Measurements from ENCODE around the gene RPS24. TPM values are rescaled to one million over a fixed set of nuclear protein-coding genes. Genes with fewer than 3 reads are reported as not detected.

The RPS24 gene
- total and polyA plus RNA-seq, 9 of the 15 experiments (the other 6 are each of a cell fraction or from before 2014, with no cell fraction given) = 1,947 to 7,307 (median 5,944) TPM

DNA sequence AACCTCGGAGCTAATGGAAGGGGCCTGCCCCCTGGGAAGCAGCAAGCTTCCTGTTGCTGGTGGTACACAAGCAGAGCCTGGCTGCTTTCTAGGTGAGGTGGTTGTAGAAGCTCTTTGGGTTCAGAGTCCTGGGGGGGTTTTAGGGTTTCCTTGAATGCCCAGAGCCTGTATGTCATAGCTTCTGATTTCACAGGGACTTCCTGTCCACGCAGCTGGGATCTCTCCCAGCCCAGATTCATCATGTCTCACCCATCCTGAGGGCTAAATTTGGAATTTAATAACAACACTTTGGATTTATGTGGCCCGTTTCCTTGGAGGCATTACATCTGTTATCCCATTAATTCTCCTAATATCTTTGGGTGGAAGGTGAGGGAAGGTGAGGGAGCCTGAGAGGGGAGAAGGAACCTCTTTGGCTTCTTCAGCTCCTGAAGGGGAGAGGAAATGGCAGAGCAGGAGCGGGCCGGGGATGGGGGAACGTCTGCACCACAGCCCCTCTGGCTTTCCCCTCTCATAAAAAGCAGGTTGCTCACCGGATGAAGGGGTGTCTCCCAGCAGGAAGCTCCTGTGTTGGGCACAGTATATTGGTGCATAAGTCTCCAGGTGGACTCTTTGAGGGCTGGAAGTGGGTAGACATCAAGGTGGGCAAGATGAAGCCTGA is 19.7 kb downstream of the RPS24 start:
- DNase-seq (ENCODE audit: extremely low read depth in 1 of 4, low spot score in 3 of 4) (no peak), ATAC-seq (no peak), FAIRE-seq (no peak)
- Histone ChIP-seq H2AFZ (ENCODE audit: low read depth, low read length) (no peak overlapping the region), H3K27ac (ENCODE audit: extremely low read depth, low read depth, low read length) (no peak overlapping the region), H3K9me3 (replicated peaks; ENCODE audit: control insufficient read depth, insufficient read depth, low read depth, low read length) (no peaks in the 10 kb centered on the region), H4K20me1 (replicated peaks; ENCODE audit: control insufficient read depth, insufficient read depth, low read length) (peaks cover 3% of the 10 kb centered on the region; the same call in 1 of the 2 replicates), H3K9me1 (ENCODE audit: control insufficient read depth, insufficient read depth, low read length) (no peaks in the 10 kb centered on the region), H3K79me2 (ENCODE audit: control insufficient read depth, insufficient read depth, low read length) (no peaks in the 10 kb centered on the region), H3K4me2 (ENCODE audit: insufficient read depth, low read length) (no peak overlapping the region), H3K36me3 (ENCODE audit: control insufficient read depth, insufficient read depth, low read length) (no peaks in the 10 kb centered on the region), H3K4me3 (no peak overlapping the region), H3K9ac (ENCODE audit: insufficient read depth in 1 of 2, low read depth in 2 of 2, low read length in 2 of 2) (no peak overlapping the region), H3K27me3 (ENCODE audit: control insufficient read depth in 2 of 2, insufficient read depth in 2 of 2, low read length in 2 of 2) (peaks cover 2 to 33% of the 10 kb centered on the region in 2 experiments; a peak in 4 of 5 replicates), H3K4me1 (replicated peaks in 1 of 2; ENCODE audit: control insufficient read depth in 2 of 2, insufficient read depth in 2 of 2, low read length in 2 of 2) (no peaks in the 10 kb centered on the region)
- ChIA-PET POLR2A (interaction anchor here (0.6 to 1.9 kb wide), 4 partner anchors 8 to 391 kb away, joined by 3 to 5 read pairs (median 4); no protein-coding TSS in a partner anchor), CTCF (ENCODE audit: low intra/inter-chr PET ratio) (no interaction called here)
- WGBS (ENCODE audit: insufficient coverage, low coverage, missing lambda C conversion rate) = 7% methylated on average over 6 of the region's 7 CpGs
- no TSS peak for BruUV-seq (replicated peaks)
- in situ Hi-C loops (cut with MboI) = no loop called here
- intact Hi-C loops (cut with micrococcal nuclease) = no loop called here
- no peak for TF ChIP-seq ZNF12 (CRISPR knock-in tag; IDR thresholded peaks at IDR 0.05)
- TF ChIP-seq, protein P1, sequence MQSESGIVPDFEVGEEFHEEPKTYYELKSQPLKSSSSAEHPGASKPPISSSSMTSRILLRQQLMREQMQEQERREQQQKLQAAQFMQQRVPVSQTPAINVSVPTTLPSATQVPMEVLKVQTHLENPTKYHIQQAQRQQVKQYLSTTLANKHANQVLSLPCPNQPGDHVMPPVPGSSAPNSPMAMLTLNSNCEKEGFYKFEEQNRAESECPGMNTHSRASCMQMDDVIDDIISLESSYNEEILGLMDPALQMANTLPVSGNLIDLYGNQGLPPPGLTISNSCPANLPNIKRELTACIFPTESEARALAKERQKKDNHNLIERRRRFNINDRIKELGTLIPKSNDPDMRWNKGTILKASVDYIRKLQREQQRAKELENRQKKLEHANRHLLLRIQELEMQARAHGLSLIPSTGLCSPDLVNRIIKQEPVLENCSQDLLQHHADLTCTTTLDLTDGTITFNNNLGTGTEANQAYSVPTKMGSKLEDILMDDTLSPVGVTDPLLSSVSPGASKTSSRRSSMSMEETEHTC (IDR thresholded peaks at IDR 0.05) = no peak
- TF ChIP-seq, protein P2, sequence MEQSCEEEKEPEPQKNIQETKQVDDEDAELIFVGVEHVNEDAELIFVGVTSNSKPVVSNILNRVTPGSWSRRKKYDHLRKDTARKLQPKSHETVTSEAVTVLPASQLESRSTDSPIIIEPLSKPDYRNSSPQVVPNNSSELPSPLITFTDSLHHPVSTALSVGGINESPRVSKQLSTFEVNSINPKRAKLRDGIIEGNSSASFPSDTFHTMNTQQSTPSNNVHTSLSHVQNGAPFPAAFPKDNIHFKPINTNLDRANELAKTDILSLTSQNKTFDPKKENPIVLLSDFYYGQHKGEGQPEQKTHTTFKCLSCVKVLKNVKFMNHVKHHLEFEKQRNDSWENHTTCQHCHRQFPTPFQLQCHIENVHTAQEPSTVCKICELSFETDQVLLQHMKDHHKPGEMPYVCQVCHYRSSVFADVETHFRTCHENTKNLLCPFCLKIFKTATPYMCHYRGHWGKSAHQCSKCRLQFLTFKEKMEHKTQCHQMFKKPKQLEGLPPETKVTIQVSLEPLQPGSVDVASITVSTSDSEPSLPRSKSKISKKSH (CRISPR knock-in tag; IDR thresholded peaks at IDR 0.05) = no peak
- no peak for TF ChIP-seq MAFG (tag; conservative IDR thresholded peaks at IDR 0.05)
- no peak for TF ChIP-seq CHD2 (IDR thresholded peaks at IDR 0.05; ENCODE audit: low read depth, low read length)
- TF ChIP-seq, protein P3, sequence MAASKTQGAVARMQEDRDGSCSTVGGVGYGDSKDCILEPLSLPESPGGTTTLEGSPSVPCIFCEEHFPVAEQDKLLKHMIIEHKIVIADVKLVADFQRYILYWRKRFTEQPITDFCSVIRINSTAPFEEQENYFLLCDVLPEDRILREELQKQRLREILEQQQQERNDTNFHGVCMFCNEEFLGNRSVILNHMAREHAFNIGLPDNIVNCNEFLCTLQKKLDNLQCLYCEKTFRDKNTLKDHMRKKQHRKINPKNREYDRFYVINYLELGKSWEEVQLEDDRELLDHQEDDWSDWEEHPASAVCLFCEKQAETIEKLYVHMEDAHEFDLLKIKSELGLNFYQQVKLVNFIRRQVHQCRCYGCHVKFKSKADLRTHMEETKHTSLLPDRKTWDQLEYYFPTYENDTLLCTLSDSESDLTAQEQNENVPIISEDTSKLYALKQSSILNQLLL (CRISPR knock-in tag; IDR thresholded peaks at IDR 0.05; ENCODE audit: borderline replicate concordance) = no peak
- no peak for TF ChIP-seq ZNF263 (CRISPR knock-in tag; IDR thresholded peaks at IDR 0.05; ENCODE audit: borderline replicate concordance)
- TF ChIP-seq, protein P4, sequence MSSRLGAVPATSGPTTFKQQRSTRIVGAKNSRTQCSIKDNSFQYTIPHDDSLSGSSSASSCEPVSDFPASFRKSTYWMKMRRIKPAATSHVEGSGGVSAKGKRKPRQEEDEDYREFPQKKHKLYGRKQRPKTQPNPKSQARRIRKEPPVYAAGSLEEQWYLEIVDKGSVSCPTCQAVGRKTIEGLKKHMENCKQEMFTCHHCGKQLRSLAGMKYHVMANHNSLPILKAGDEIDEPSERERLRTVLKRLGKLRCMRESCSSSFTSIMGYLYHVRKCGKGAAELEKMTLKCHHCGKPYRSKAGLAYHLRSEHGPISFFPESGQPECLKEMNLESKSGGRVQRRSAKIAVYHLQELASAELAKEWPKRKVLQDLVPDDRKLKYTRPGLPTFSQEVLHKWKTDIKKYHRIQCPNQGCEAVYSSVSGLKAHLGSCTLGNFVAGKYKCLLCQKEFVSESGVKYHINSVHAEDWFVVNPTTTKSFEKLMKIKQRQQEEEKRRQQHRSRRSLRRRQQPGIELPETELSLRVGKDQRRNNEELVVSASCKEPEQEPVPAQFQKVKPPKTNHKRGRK (tag; IDR thresholded peaks at IDR 0.05) = no peak
- TF ChIP-seq, protein P5, sequence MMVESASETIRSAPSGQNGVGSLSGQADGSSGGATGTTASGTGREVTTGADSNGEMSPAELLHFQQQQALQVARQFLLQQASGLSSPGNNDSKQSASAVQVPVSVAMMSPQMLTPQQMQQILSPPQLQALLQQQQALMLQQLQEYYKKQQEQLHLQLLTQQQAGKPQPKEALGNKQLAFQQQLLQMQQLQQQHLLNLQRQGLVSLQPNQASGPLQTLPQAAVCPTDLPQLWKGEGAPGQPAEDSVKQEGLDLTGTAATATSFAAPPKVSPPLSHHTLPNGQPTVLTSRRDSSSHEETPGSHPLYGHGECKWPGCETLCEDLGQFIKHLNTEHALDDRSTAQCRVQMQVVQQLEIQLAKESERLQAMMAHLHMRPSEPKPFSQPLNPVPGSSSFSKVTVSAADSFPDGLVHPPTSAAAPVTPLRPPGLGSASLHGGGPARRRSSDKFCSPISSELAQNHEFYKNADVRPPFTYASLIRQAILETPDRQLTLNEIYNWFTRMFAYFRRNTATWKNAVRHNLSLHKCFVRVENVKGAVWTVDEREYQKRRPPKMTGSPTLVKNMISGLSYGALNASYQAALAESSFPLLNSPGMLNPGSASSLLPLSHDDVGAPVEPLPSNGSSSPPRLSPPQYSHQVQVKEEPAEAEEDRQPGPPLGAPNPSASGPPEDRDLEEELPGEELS (CRISPR knock-in tag; IDR thresholded peaks at IDR 0.05; ENCODE audit: borderline replicate concordance) = no peak
- TF ChIP-seq CXXC5 (CRISPR knock-in tag; IDR thresholded peaks at IDR 0.05) = no peak
- TF ChIP-seq RBFOX2 (IDR thresholded peaks at IDR 0.05; ENCODE audit: low read depth, low read length) = no peak
- no peak for TF ChIP-seq ZSCAN29 (IDR thresholded peaks at IDR 0.05)
- TF ChIP-seq TRIM24 (IDR thresholded peaks at IDR 0.05) = no peak

All from K562 (cell line).